ENCODE data around the gene CNOT2. TPM values are rescaled to one million over a fixed set of nuclear protein-coding genes. Genes with fewer than 3 reads are reported as not detected.

The CNOT2 gene
- total and polyA plus RNA-seq, 2 experiments from 2014 or later: 110 to 152 TPM

- TF ChIP-seq ZNF114 (CRISPR knock-in tag; IDR thresholded peaks at IDR 0.05) (no peak), JUNB (IDR thresholded peaks at IDR 0.05; ENCODE audit: unreplicated experiment) (no peak), STAT1 (IDR thresholded peaks at IDR 0.05; ENCODE audit: unreplicated experiment) (no peak), EZH2phosphoT487 (IDR thresholded peaks at IDR 0.05; ENCODE audit: unreplicated experiment) (no peak), REST (IDR thresholded peaks at IDR 0.05; ENCODE audit: unreplicated experiment) (no peak)
These were observed 107.8 kb downstream of the CNOT2 start (continued) for GRCh38 chr12:70351076-70351475.

GRCh38 chr12:70353780-70354660 lies 110.8 kb downstream of the CNOT2 start:
- H3K79me2 ChIP-seq (replicated peaks; ENCODE audit: insufficient read depth): no peaks in the 10 kb centered on the region
- H3K27me3 Mint-ChIP-seq (ENCODE audit: insufficient read depth, low read depth, poor library complexity): no peaks in the 10 kb centered on the region
- no peak overlapping the region for H2AFZ ChIP-seq
- H4K20me1 ChIP-seq (replicated peaks; ENCODE audit: insufficient read depth): no peaks in the 10 kb centered on the region
- H3K4me1 ChIP-seq (ENCODE audit: insufficient read depth): no peaks in the 10 kb centered on the region
- H3K4me2 ChIP-seq: no peak overlapping the region
- H3K4me3 ChIP-seq: no peak overlapping the region
- H3K9me3 Mint-ChIP-seq: no peaks in the 10 kb centered on the region
- no peak overlapping the region for H3K27ac Mint-ChIP-seq
- H3K36me3 Mint-ChIP-seq (ENCODE audit: low read depth): peaks cover 10% of the 10 kb centered on the region; the same call in 2 of the 3 replicates
- H3K4me1 Mint-ChIP-seq: no peaks in the 10 kb centered on the region
- no peak for ATAC-seq
- no peaks in the 10 kb centered on the region for H3F3A ChIP-seq (replicated peaks; ENCODE audit: low read depth)
- peaks cover 6% of the 10 kb centered on the region for H3K36me3 ChIP-seq (ENCODE audit: insufficient read depth)
- no peaks in the 10 kb centered on the region for H3K9me2 ChIP-seq (ENCODE audit: insufficient read depth)
- H3K4me3 Mint-ChIP-seq: no peak overlapping the region
- DNase-seq (ENCODE audit: low spot score): no peak
- H3K27ac ChIP-seq (ENCODE audit: low read depth): no peak overlapping the region
- no peaks in the 10 kb centered on the region for H3K27me3 ChIP-seq (ENCODE audit: insufficient read depth)
- no peak for TF ChIP-seq ETS1 (IDR thresholded peaks at IDR 0.05)
- TF ChIP-seq CREB1 (CRISPR knock-in tag; IDR thresholded peaks at IDR 0.05; ENCODE audit: low read depth): no peak
- no peak for TF ChIP-seq EZH2phosphoT487 (IDR thresholded peaks at IDR 0.05; ENCODE audit: unreplicated experiment)
- TF ChIP-seq JUNB (IDR thresholded peaks at IDR 0.05; ENCODE audit: unreplicated experiment): no peak
- TF ChIP-seq CTCF (conservative IDR thresholded peaks at IDR 0.05; ENCODE audit: low read depth in 2 of 2): no peak
- no peak for TF ChIP-seq STAT1 (IDR thresholded peaks at IDR 0.05; ENCODE audit: unreplicated experiment)
- no peak for TF ChIP-seq NANOG (IDR thresholded peaks at IDR 0.05; ENCODE audit: borderline replicate concordance)
- TF ChIP-seq POLR2AphosphoS5 (IDR thresholded peaks at IDR 0.05; ENCODE audit: low read depth): no peak
- TF ChIP-seq ZNF114 (CRISPR knock-in tag; IDR thresholded peaks at IDR 0.05): no peak
- no peak for TF ChIP-seq REST (IDR thresholded peaks at IDR 0.05; ENCODE audit: unreplicated experiment)
